HG03108 (cell line): ENCODE results near the gene RAB4B.
"Not testable (repeated sequence)": the region's sequence is repeated elsewhere in the genome, so short reads cannot be mapped to it uniquely, and the experiment has no call there.

Experiments
- ATAC-seq: cut with Tn5 transposase; IDR thresholded peaks from one replicate; pipeline ENCODE4 v1.9.1; 2021; ENCODE audit warnings: moderate library complexity; ENCODE audit not compliant: unreplicated experiment

Gene RAB4B

DNA sequence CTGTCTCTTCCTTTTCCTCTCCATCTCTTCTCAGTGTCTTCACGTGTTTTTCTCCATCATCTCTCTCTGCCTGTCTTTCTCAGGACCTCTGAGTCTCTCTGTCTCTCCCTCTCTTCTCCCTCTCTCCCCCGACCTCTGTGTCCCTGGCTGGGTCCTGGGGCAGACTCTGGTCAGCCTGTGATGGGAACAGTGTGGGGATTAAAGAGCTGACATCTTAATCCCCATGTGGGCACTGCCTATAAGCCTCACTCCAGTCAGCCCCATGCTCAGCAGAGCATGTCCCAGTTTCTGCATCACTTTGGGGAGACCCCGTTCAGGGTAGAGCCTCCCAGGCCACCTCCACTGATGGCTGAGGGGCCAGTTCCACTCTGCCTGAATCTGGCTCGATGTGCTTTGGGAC lies 37.2 kb downstream of the RAB4B start:
- no peak for ATAC-seq

GRCh38 chr19:40818480-40819399 lies 40.7 kb downstream of the RAB4B start:
- ATAC-seq: peak; percentile 82

- not testable (repeated sequence) for ATAC-seq
Observed at GRCh38 chr19:40819479-40820234, 41.6 kb downstream of the RAB4B start.

DNA sequence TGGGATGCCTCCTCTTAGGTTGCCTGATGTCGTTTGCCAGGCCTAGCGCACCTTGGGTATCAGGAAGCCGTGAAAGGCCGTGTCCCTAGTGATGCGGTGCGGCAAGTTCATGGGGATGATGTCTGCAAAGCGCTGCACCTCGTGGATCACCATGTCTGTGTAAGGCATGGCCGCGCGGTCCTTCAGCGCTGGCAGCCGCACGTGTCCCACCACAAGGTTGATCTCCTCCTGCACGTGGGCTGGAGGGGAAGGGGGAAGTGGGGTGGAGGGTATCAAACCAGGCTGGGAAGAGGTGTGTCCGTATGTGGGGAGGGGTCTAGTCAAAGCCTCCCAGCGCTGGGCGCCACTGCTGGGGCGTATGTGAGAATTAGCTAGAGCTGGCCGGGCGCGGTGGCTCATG lies 44.1 kb downstream of the RAB4B start:
- no peak for ATAC-seq

DNA sequence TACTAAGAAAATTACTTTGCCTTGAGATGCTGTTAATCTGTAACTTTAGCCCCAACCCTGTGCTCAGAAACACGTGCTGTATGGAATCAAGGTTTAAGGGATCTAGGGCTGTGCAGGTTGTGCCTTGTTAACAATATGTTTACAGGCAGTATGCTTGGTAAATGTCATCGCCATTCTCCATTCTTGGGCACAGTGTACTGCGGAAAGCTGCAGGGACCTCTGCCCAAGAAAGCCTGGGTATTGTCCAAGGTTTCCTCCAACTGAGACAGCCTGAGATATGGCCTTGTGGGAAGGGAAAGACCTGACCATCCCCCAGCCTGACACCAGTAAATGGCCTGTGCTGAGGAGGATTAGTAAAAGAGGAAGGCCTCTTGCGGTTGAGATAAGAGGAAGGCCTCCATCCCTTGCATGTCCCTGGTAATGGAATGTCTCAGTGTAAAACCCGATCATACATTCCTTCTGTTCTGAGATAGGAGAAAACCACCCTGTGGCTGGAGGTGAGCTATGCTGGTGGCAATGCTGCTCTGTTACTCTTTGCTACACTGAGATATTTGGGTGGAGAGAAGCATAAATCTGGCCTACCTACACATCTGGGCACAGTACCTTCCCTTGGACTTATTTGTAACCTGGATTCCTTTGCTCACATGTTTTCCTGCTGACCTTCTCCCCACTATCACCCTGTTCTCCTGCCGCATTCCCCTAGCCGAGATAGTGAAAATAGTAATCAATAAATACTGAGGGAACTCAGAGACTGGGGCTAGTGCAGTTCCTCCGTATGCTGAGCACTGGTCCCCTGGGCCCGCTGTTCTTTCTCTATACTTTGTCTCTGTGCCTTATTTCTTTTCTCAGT lies 44.9 kb downstream of the RAB4B start:
- ATAC-seq: not testable (repeated sequence)

GRCh38 chr19:40824916-40825315 lies 46.9 kb downstream of the RAB4B start:
- ATAC-seq: not testable (repeated sequence)

DNA sequence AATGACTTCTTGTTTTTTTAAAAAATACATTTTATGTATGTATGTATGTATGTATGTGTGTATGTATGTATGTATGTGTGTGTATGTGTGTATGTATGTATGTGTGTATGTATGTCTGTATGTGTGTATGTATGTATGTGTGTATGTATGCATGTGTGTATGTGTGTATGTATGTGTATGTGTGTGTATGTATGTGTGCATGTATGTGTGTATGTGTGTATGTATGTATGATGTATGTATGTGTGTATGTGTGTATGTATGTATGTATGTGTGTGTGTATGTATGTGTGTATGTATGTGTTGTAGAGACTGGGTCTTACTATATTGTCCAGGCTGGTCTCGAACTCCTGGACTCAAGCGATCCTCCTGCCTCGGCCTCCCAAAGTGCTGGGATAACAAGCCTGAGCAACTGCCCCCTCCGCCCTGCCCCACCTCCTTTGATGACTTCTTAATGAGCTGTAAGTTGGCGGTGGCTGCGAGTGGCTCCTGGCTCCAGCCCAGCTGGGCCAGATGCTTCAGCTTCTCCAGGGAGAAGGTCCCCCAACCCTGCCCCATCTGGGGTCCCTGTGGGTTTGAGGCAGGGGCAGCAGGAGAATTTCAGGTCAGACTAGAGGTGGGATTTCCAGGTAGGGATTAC lies 47.5 kb downstream of the RAB4B start:
- ATAC-seq: not testable (repeated sequence)

- ATAC-seq: not testable (repeated sequence)
Observed at GRCh38 chr19:40826312-40826698, 48.3 kb downstream of the RAB4B start.

DNA sequence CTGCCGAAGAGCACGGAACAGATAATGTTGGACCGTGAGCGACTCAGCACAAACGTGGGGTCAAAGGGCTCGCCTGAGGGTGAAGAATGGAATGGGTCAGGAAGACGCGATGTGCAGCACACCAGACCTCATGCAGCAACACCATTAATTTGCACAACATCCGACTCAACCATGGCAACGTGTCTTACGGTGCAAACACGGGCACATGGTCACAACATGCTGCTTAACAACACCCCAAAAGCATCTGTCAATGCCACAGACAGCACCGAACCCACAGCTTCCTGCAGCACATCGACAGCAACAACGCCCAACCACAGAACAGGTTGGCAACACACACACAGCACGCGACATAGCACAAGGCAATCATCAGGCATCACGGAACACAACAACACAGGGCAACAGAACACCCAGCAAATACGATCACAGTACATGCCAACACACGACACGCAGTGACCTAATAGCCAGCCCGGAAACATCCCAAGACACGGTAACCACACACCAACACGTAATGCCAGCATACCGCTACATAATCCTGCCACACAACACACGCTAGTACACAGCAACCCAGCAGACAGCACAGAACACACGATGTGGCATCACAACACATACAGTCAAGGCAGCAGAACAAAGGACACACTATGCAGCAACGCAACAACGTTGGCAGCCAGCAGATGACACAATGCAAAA lies 48.8 kb downstream of the RAB4B start:
- not testable (repeated sequence) for ATAC-seq

DNA sequence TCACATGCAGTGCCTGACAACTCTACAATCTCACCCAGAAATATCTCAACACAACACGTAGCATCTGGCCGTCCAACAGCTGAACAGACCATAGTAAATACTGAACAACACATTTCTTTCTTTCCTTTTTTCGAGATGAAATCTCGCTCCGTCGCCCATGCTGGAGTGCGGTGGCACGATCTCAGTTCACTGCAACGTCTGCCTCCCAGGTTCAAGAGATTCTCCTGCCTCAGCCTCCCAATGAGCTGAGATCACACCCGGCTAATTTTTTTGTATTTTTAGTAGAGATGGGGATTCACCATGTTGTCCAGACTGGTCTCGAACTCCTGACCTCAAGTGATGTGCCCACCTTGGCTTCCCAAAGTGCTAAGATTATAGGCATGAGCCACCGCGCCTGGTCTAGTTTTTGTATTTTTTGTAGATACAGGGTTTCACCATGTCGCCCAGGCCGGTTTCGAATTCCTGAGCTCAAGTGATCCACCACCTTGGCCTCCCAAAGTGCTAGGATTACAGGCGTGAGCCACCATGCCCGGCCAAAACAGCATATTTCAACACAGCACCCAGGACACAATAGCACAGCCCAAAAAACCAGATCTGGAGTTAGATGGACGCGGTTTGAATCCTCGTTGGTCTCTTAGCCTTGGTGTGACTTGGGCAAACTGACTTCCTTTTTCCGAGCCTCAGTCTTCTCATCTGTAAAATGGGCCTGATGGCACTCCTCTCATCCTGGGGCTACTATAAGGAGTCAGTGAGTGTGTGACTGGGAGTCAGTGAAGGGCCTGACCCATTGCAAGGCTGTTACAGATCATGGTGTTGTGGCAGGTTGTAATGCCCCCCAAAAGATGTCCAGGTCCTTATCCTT lies 49.6 kb downstream of the RAB4B start:
- ATAC-seq: no peak

DNA sequence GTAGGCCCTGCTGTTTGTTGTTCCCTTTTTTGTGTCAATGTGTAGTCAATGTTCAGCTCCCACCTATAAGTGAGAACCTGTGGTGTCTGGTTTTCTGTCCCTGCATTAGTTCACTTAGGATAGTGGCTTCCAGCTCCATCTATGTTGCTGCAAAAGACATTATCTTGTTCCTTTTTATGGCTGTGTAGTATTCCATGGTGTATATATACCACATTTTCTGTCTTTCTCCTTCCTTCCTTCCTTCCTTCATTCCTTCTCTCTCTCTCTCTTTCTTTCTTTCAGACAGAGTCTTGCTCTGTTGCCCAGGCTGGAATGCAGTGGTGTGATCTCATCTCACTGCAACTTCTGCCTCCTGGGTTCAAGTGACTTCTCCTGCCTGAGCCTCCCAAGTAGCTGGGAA lies 51.2 kb downstream of the RAB4B start:
- ATAC-seq: no peak

DNA sequence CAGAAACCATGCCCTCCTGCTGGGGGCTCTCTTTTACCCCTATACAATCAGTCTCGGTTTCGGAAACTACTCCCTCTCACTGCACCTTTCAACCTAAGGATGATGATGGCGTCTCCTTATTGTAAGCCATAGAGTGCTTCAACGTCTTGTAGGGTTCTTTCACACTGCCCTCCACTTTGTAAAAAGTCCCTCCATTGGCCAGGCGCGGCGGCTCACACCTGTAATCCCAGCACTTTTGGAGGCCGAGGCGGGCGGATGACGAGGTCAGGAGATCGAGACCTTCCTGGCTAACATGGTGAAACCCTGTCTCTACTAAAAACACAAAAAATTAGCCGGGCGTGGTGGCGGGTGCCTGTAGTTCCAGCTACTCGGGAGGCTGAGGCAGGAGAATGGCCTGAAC lies 52.7 kb downstream of the RAB4B start:
- not testable (repeated sequence) for ATAC-seq

DNA sequence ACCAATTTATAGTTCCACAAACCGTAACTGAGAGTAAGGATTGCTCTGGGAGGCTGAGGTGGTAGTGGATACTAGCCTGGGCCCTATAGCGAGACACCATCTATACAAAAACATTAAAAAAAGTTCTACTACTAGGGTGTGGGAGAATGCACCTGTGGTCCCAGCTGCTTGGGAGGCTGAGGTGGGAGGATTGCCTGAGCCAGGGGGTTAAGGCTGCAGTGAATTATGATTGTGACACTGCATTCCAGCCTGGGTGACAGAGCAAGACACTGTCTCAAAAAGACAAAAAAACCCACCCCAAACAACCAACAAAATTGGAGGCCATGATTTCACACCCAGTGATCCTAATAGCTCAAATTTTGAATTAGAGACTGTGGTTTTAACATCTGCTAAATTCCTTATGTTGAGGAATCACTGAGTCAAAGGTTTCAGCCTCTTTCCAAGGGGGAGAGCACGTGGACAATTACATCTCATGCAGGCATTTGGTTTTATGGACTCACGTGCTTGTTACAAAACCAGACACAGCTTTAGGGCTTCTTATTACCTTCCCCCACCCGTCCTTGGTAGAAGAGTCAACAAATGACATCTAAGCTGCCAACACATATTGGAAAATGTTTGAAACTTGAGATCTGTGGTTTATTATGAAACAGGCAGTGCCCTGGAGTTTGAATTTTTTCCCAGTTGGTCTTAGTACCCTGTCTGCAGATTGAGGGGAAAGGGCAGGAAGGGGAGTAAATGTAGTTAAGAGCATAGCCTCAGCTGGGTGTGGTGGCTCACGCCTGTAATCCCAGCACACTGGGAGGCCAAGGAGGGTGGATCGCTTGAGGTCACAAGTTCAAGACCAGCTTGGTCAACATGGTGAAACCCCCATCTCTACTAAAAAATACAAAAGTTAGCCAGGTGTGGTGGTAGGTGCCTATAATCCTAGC lies 53.7 kb downstream of the RAB4B start:
- ATAC-seq: no peak

DNA sequence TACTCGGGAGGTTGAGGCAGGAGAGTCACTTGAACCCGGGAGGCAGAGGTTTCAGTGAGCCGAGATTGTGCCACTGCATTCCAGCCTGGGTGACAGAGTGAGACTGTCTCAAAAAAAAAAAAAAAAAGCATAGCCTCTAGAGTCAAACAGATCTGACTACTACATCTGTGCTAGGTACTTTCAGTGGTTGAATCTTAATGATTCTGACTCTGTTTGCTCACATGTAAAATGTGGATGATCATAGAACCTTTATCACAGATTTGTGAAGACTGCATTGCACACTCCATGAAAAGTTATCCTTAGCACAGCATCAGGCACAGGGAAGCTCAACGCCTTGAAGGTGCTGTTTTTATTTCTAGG lies 54.4 kb downstream of the RAB4B start:
- not testable (repeated sequence) for ATAC-seq

DNA sequence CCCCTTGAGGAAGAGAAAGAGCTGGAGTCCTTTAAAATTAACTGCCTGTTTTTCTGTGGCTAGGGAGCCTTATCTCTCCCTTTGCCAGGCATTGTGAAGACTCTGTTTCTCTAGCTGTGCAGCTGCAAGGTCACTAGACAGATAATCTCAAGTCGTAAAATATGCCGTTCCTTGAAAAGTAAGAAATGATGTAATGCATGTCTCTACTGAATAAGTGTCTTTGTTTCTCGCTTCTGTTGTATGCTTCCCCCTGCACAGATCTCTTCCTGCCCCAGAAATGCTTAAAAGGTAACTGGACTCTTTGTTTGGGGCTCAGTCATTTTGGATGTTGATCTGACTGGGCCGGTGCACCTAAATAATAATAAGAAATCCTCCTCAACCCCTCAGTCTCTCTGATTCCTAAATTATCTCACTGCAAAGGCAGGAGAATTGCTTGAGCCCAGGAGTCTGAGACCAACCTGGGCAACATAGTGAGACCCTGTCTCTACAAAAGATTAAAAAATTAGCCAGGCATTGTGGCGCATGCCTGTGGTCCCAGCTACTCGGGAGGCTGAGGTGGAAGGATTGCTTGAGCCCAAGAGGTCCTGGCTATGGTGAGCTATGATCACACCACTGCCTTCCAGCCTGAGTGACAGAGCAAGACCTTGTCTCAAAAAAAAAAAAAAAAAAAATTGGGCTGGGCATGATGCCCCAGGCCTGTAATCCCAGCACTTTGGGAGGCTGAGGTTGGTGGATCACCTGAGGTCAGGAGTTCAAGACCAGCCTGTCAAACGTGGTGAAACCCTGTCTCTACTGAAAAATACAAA lies 55.9 kb downstream of the RAB4B start:
- not testable (repeated sequence) for ATAC-seq

DNA sequence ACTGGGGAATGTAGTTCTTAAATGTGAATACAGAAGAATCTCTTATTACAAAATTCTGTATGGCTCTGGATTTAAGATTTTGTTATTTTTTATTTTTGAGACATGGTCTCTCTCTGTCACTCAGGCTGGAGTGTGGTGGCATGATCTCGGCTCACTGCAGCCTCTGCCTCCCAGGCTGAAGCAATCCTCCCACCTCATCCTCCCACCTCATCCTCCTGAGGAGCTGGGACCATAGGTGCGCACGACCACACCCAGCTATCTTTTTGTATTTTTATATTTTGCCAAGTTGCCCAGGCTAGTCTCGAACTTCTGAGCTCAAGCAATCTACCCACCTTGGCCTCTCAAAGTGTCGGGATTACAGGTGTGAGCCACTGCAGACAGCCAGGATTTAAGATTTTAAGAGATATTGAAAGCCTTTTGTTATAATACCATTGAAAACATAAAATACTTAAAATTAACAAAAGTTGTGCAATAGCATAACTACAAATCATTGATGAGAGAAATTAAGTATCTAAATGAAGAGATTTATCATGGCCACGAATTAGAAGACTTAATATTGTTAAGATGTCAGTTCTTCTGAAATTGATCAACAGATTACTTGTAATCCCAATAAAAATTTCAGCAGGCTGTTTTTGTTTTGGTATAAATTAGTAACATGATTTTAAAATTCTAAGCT lies 58.8 kb downstream of the RAB4B start:
- ATAC-seq: no peak

DNA sequence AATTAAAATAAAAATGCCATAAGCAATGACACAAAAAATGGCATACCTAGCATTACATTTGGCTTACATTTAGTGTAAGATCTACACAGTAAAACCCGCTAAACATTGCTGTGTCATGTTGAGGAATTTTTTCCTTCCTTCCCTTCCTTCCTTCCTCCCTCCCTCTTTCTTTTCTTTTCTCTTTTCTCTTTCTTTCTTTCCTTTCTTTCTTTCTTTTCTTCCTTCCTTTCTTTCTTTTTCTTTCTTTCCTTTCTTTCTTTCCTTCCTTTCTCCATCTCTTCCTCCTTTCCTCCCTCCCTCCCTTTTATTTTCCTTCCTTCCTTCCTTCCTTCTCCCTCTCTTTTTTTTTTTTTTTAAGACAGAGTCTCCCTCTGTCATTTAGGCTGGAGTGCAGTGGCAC lies 60.4 kb downstream of the RAB4B start:
- not testable (repeated sequence) for ATAC-seq
